ENCODE measurements around the gene KHDC1. TPM values are rescaled to one million over a fixed set of nuclear protein-coding genes. Genes with fewer than 3 reads are reported as not detected.
"Not testable (repeated sequence)": the region's sequence is repeated elsewhere in the genome, so short reads cannot be mapped to it uniquely, and the experiment has no call there.

Gene KHDC1
- polyA plus RNA-seq, 1 donor: 4.8 TPM

- DNase-seq (ENCODE audit: low read depth): no peak
Observed at GRCh38 chr6:73250016-73250415, 13.0 kb downstream of the KHDC1 start.

GRCh38 chr6:73248192-73248903 lies 14.6 kb downstream of the KHDC1 start:
- DNase-seq (ENCODE audit: low read depth): no peak

GRCh38 chr6:73242001-73242400 lies 21.0 kb downstream of the KHDC1 start:
- DNase-seq (ENCODE audit: low read depth): no peak

DNA sequence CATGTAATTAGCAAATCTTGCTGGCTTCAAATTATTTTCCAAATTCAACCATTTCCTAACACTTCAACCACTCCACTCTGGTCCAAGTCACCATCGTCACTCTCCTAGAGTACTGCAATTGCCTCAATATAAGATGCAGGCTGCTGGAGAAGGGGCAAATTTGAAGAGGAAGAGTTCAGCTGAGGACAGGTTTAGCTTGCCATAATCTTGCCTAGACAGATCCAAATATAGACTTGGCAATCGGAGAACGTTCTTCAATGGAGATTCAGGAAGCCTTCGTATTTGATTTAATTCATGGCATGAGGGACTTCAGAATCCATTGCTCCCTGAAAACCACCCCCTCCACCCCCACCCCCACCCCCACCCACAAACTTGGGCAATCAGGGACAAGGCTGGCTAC lies 22.3 kb downstream of the KHDC1 start:
- no peak for DNase-seq (ENCODE audit: low read depth)

DNA sequence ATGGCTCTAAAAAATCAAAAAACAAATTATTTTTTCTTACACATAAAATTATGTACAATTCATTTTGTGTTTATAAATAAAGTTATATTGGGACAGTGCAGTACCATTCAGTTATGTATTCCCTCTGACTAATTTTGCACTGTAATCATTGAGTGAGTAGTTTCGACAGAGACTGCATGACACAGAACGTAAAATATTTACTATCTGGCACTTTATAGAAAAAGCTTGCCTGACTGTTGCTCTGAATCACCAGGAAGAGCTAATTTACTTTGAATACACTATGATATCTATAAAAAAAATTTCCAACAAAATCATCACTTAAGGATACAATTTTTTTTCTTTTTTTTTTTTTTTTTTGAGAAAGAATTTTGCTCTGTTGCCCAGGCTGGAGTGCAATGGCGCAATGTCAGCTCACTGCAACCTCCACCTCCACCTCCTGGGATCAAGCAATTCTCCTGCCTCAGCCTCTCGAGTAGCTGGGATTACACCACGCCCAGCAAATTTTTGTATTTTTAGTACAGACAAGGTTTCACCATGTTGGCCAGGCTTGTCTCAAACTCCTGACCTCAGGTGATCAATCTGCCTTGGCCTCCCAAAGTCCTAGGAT lies 26.7 kb downstream of the KHDC1 start:
- no peak for DNase-seq (ENCODE audit: low read depth)

DNA sequence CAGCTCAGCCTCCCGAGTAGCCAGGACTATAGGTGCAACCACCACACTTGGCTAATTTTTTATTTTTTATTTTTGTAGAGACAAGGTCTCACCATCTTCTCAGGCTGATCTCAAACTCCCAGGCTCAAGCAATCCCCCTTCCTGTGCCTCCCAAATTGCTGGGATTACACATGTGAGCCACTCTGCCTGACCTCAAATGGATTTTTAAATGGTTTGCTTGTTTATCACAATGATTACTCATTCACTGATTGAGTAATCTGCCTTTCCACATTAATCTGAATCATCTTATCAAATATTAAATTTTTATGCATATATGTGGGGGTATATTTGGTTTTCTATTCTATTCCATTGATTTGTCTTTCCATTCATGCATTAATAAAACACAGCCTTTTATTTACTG lies 28.3 kb downstream of the KHDC1 start:
- DNase-seq (ENCODE audit: low read depth): no peak

DNA sequence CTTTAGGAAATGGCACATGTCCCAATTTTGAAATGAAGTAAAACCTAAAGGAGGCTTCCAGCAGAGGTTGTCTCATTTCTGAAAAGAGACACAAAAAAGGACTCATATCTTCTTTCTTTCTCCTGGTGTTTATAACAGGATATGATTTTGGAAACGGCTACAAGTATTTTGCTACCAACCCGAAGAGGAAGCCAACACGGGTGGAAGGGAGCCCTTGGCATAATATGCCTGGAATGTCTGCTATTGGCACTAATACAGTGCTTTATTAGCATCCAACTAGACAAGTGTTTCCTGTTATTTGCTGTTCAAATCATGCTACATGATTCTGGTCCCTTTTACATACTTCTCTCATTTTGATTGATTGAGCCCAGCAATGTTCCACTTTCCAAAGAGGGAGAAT lies 29.0 kb downstream of the KHDC1 start:
- DNase-seq (ENCODE audit: low read depth): not testable (repeated sequence)

DNA sequence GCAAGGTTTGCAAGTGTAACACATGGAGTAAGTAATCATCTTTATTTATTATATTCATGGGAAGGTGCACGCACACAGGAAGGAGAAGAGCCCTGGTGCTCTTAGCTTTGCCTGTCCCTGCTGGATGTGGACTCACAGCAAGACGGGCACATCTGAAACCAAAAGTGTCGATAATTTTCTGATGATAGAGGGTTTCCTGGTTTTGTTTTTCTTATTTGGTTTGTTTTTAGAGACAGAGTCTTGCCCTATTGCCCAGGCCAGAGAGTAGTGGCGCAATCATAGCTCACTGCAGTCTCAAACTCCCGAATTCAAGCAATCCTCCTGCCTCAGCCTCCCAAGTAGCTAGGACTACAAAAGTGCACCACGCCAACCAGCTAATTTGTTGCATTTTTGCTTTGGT lies 29.9 kb downstream of the KHDC1 start:
- no peak for DNase-seq (ENCODE audit: low read depth)

GRCh38 chr6:73231986-73232391 lies 31.0 kb downstream of the KHDC1 start:
- no peak for DNase-seq (ENCODE audit: low read depth)

GRCh38 chr6:73227606-73228255 lies 35.3 kb downstream of the KHDC1 start:
- DNase-seq (ENCODE audit: low read depth): no peak

DNA sequence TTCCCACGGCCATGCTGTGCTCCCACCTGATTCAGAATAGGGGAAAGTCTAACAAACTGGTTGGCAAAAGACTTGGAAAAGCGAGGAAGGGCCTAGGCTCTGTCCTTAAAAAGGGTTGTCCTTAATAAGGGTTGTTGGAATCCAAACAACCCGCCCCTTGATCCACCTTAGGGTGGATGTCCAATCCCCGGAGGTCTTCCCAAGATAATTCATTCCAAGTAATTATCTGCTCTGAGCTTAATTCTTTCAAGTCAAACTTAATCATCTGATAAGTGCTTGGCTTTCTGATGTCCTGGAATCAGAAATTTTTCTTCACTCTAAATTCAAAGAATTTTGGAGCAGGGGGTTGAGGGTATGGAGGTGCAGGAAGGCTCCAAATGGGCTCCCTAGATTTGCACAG lies 37.6 kb downstream of the KHDC1 start, which contains the start of gene KHDC1L:
TSS of gene KHDC1L (minus strand) at position 101 of the 400 bp plus-strand sequence. CDS start at position 13, 88 bp downstream.
- no peak for DNase-seq (ENCODE audit: low read depth)

GRCh38 chr6:73216859-73217258 lies 46.1 kb downstream of the KHDC1 start:
- no peak for DNase-seq (ENCODE audit: low read depth)

GRCh38 chr6:73209117-73209516 lies 53.9 kb downstream of the KHDC1 start:
- no peak for DNase-seq (ENCODE audit: low read depth)

GRCh38 chr6:73207221-73207837 lies 55.7 kb downstream of the KHDC1 start:
- no peak for DNase-seq (ENCODE audit: low read depth)

GRCh38 chr6:73204252-73204651 lies 58.7 kb downstream of the KHDC1 start:
- DNase-seq (ENCODE audit: low read depth): no peak

DNA sequence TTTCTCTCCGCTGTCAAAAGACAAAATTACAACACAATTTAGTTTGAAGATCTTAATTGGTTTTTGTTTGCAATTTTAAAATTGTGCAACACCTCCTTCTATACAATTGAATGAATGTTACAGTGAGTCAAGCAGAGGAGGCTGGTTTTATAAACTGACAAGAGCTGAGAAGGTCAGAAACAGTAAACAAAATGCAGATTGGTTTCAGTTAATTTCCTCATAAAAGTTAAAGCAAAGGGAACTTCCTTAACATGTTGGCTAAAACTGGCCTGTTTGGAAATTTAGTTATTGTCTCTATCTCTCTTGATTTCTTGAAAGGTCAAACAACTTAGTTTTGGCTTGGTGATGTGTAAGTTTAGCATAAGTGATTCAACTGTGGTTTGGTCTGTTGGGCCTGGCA lies 59.9 kb downstream of the KHDC1 start:
- no peak for DNase-seq (ENCODE audit: low read depth)

DNA sequence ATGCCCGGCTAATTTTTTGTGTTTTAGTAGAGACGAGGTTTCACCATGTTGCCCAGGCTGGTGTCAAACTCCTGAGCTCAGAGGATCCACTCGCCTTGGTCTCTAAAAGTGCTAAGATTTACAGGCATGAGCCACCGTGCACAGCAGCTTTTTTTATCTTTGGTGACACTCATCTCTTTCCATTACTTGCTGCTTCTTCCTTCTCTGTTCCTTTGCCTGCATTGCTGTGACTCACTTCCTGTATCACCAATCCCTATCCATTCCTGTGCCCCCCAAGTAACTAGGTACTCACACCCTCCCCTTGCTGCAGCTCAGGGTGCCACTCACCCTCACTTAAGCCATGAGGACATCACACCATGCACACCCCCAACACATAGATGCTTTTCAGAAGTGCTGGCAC lies 62.3 kb downstream of the KHDC1 start:
- no peak for DNase-seq (ENCODE audit: low read depth)

DNA sequence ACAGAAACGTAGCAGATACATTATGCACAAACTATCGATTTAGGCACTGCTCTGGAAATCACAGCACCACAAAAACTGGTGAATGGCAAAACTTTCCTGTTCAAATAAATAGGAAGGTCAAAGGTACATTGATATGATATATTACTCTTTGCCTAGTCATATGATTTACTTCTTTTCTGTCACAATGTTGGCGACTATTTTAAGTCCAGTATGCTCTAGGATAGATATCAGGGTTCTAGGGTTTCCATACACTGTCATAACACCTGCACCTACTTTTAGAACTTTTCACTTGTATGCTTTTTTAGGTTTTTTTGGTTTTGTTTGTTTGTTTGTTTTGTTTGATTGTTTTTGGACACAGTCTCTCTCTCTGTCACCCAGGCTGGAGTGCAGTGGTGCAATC lies 62.7 kb downstream of the KHDC1 start:
- DNase-seq (ENCODE audit: low read depth): no peak

- DNase-seq (ENCODE audit: low read depth): no peak
Observed at GRCh38 chr6:73194744-73195143, 68.3 kb downstream of the KHDC1 start.

DNA sequence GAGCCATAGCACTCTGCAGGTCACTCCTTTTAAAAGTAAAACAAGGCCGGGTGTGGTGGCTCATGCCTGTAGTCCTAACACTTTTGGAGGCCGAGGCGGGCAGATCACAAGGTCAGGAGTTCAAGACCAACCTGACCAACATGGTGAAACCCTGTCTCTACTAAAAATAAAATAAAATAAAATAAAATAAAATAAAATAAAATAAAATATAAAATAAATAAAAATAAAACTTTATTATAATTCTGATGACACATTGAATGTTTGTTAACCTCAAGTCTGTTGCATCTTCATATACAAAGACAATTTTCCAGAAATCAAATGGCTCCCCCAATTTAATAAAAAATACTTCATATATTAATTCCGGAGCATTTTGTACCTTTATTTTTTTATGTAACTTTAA lies 69.7 kb downstream of the KHDC1 start:
- not testable (repeated sequence) for DNase-seq (ENCODE audit: low read depth)

All from forelimb muscle (tissue), 1 donor.